ENCODE data around the gene SIRPB2.

SIRPB2 gene

GRCh38 chr20:1479831-1480595 lies 11.2 kb downstream of the SIRPB2 start:
- Mint-ChIP-seq H3K4me3 (no peak overlapping the region), H3K27ac (no peak overlapping the region), H3K9me3 (no peaks in the 10 kb centered on the region), H3K27me3 (ENCODE audit: low read depth) (peaks cover 50% of the 10 kb centered on the region), H3K4me1 (no peaks in the 10 kb centered on the region), H3K36me3 (ENCODE audit: low read depth) (no peaks in the 10 kb centered on the region)
- TF ChIP-seq, protein P1, sequence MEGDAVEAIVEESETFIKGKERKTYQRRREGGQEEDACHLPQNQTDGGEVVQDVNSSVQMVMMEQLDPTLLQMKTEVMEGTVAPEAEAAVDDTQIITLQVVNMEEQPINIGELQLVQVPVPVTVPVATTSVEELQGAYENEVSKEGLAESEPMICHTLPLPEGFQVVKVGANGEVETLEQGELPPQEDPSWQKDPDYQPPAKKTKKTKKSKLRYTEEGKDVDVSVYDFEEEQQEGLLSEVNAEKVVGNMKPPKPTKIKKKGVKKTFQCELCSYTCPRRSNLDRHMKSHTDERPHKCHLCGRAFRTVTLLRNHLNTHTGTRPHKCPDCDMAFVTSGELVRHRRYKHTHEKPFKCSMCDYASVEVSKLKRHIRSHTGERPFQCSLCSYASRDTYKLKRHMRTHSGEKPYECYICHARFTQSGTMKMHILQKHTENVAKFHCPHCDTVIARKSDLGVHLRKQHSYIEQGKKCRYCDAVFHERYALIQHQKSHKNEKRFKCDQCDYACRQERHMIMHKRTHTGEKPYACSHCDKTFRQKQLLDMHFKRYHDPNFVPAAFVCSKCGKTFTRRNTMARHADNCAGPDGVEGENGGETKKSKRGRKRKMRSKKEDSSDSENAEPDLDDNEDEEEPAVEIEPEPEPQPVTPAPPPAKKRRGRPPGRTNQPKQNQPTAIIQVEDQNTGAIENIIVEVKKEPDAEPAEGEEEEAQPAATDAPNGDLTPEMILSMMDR (IDR thresholded peaks at IDR 0.05; ENCODE audit: unreplicated experiment in 3 of 3) = no peak

GRCh38 chr20:1478566-1478965 lies 12.7 kb downstream of the SIRPB2 start:
- H3K4me3 Mint-ChIP-seq = no peak overlapping the region
- no peak overlapping the region for H3K27ac Mint-ChIP-seq
- TF ChIP-seq, protein P1 (IDR thresholded peaks at IDR 0.05; ENCODE audit: unreplicated experiment in 3 of 3) = no peak
- no peaks in the 10 kb centered on the region for H3K36me3 Mint-ChIP-seq (ENCODE audit: low read depth)
- no peaks in the 10 kb centered on the region for H3K4me1 Mint-ChIP-seq
- H3K9me3 Mint-ChIP-seq = no peaks in the 10 kb centered on the region
- H3K27me3 Mint-ChIP-seq (ENCODE audit: low read depth) = peaks cover 36% of the 10 kb centered on the region

DNA sequence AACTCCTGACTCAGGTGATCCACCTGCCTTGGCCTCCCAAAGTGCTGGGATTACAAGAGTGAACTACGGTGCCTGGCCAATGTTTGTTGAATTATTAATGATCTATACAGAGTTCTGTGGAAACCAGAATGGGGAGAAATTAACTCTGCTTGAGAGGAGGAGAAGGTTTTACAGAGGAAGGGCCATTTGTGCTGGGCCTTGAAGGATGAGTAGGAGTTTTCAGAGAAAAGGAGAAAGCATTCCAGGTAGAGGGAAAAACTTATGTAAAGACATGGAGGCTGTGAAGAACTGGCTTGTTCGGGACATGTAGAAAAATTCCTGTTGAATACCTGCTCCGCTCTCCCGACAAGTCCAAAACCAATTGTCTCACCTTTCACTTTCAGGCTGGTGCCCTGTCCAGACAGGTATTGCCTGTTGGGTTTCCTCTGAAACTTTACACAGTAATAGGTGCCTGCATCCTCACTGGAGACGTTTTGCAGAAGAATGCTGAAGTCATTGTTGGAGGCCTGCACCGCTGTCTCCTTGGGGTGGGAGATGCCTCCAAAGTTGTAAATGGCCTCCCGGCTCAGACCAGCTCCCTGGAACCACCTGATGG lies 13.2 kb downstream of the SIRPB2 start:
- no peaks in the 10 kb centered on the region for H3K36me3 Mint-ChIP-seq (ENCODE audit: low read depth)
- H3K27me3 Mint-ChIP-seq (ENCODE audit: low read depth) = peaks cover 30% of the 10 kb centered on the region
- no peaks in the 10 kb centered on the region for H3K4me1 Mint-ChIP-seq
- no peaks in the 10 kb centered on the region for H3K9me3 Mint-ChIP-seq
- H3K4me3 Mint-ChIP-seq = no peak overlapping the region
- TF ChIP-seq, protein P1 (IDR thresholded peaks at IDR 0.05; ENCODE audit: unreplicated experiment in 3 of 3) = no peak
- H3K27ac Mint-ChIP-seq = no peak overlapping the region

GRCh38 chr20:1474817-1475603 lies 16.2 kb downstream of the SIRPB2 start:
- no peaks in the 10 kb centered on the region for H3K9me3 Mint-ChIP-seq
- peaks cover 6% of the 10 kb centered on the region for H3K4me1 Mint-ChIP-seq
- TF ChIP-seq, protein P1 (IDR thresholded peaks at IDR 0.05; ENCODE audit: unreplicated experiment in 3 of 3) = no peak
- no peak overlapping the region for H3K4me3 Mint-ChIP-seq
- peaks cover 17% of the 10 kb centered on the region for H3K27me3 Mint-ChIP-seq (ENCODE audit: low read depth)
- H3K27ac Mint-ChIP-seq = no peak overlapping the region
- H3K36me3 Mint-ChIP-seq (ENCODE audit: low read depth) = no peaks in the 10 kb centered on the region

DNA sequence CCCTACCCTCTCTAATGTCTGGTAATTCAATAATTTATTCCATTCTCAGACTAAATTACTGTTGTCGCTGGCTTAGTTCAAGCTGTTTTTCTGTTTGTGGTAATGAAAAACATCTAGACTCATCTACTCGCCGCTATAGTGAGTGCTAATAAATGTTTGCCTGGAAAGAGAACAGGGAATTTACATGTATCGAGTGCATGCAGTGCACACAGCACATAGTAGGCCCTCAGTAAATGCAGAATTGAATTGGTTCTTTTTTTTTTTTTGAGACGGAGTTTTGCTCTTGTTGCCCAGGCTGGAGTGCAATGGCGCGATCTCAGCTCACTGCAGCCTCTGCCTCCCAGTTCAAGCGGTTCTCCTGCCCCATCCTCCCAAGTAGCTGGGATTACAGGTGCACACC lies 16.9 kb downstream of the SIRPB2 start:
- no peak overlapping the region for H3K27ac Mint-ChIP-seq
- H3K9me3 Mint-ChIP-seq = no peaks in the 10 kb centered on the region
- no peak overlapping the region for H3K4me3 Mint-ChIP-seq
- no peaks in the 10 kb centered on the region for H3K36me3 Mint-ChIP-seq (ENCODE audit: low read depth)
- H3K4me1 Mint-ChIP-seq = peaks cover 10% of the 10 kb centered on the region
- TF ChIP-seq, protein P1 (IDR thresholded peaks at IDR 0.05; ENCODE audit: unreplicated experiment in 3 of 3) = no peak
- peaks cover 14% of the 10 kb centered on the region for H3K27me3 Mint-ChIP-seq (ENCODE audit: low read depth)

Data from nephron (organoid).